Trophoblast cell (in vitro differentiated cells and primary cell): ENCODE data around the gene KCNJ5.

Experiments used
- DNase-seq, 2 donors: peaks; one replicate each; pipeline ENCODE4 v3.0.0-alpha.2; 2016
- H2AFZ ChIP-seq: 2 replicates; pipeline ENCODE4 v1.6.1; 2013; ENCODE audit warnings: low read length, moderate library complexity, mild to moderate bottlenecking; ENCODE audit not compliant: insufficient read depth, poor library complexity
- H2AK5ac ChIP-seq: 2 replicates; pipeline ENCODE4 v1.6.1; 2013; ENCODE audit warnings: mild to moderate bottlenecking, low read length
- H2BK120ac ChIP-seq: 2 replicates; pipeline ENCODE4 v1.6.1; 2013; ENCODE audit warnings: low read length, mild to moderate bottlenecking, moderate library complexity; ENCODE audit not compliant: insufficient read depth, poor library complexity
- H2BK12ac ChIP-seq: 2 replicates; pipeline ENCODE4 v1.6.1; 2013; ENCODE audit warnings: mild to moderate bottlenecking, low read length, moderate library complexity
- H2BK5ac ChIP-seq: 2 replicates; pipeline ENCODE4 v1.6.1; 2013; ENCODE audit warnings: low read length, low read depth, moderate library complexity, mild to moderate bottlenecking; ENCODE audit not compliant: poor library complexity
- H3K14ac ChIP-seq: 2 replicates; pipeline ENCODE4 v1.6.1; 2013; ENCODE audit warnings: mild to moderate bottlenecking, low read length
- H3K18ac ChIP-seq: 2 replicates; pipeline ENCODE4 v1.6.1; 2013; ENCODE audit warnings: mild to moderate bottlenecking, low read length
- H3K23ac ChIP-seq: 2 replicates; pipeline ENCODE4 v1.6.1; 2013; ENCODE audit warnings: low read length
- H3K27ac ChIP-seq: 2 replicates; pipeline ENCODE4 v1.5.1; 2013; ENCODE audit warnings: low read depth, mild to moderate bottlenecking, inconsistent platforms, low read length, moderate library complexity
- H3K27me3 ChIP-seq: 2 replicates; pipeline ENCODE4 v1.6.1; 2013; ENCODE audit warnings: inconsistent platforms, mild to moderate bottlenecking, low read length, moderate library complexity; ENCODE audit not compliant: insufficient read depth
- H3K36me3 ChIP-seq, 2 experiments: 1 replicate in 1 of 2; 2 replicates in 1 of 2; pipeline ENCODE4 v1.6.1; 2013; ENCODE audit warnings: low read length in 2 of 2, mild to moderate bottlenecking in 2 of 2, moderate library complexity in 1 of 2; ENCODE audit not compliant: insufficient read depth in 2 of 2, control insufficient read depth in 1 of 2
- H3K4ac ChIP-seq: 2 replicates; pipeline ENCODE4 v1.6.1; 2013; ENCODE audit warnings: low read depth, mild to moderate bottlenecking, low read length, moderate library complexity
- H3K4me1 ChIP-seq, 2 experiments: 1 replicate in 1 of 2; 2 replicates in 1 of 2; pipeline ENCODE4 v1.6.1; 2013; ENCODE audit warnings: low read length in 2 of 2, mild to moderate bottlenecking in 2 of 2, moderate library complexity in 1 of 2; ENCODE audit not compliant: insufficient read depth in 2 of 2, control insufficient read depth in 1 of 2
- H3K4me2 ChIP-seq: 2 replicates; pipeline ENCODE4 v1.6.1; 2013; ENCODE audit warnings: inconsistent platforms, mild to moderate bottlenecking, low read length, moderate library complexity
- H3K4me3 ChIP-seq: 2 replicates; pipeline ENCODE4 v1.5.1; 2013; ENCODE audit warnings: mild to moderate bottlenecking, low read depth, low read length, inconsistent platforms
- H3K79me1 ChIP-seq: one replicate; pipeline ENCODE4 v1.6.1; 2013; ENCODE audit warnings: low read length
- H3K79me2 ChIP-seq: 2 replicates; pipeline ENCODE4 v1.6.1; 2013; ENCODE audit warnings: low read length, mild to moderate bottlenecking; ENCODE audit not compliant: control insufficient read depth, insufficient read depth, poor library complexity
- H3K9ac ChIP-seq: 2 replicates; pipeline ENCODE4 v1.6.1; 2013; ENCODE audit warnings: mild to moderate bottlenecking, low read length
- H3K9me3 ChIP-seq: 2 replicates; pipeline ENCODE4 v1.6.1; 2013; ENCODE audit warnings: low read depth, mild to moderate bottlenecking, control low read depth, inconsistent platforms, low read length; ENCODE audit not compliant: insufficient read depth
- H4K12ac ChIP-seq: 2 replicates; pipeline ENCODE4 v1.6.1; 2013; ENCODE audit warnings: low read depth, mild to moderate bottlenecking, low read length, moderate library complexity
- H4K8ac ChIP-seq: 2 replicates; pipeline ENCODE4 v1.6.1; 2013; ENCODE audit warnings: low read depth, mild to moderate bottlenecking, low read length, moderate library complexity
- H4K91ac ChIP-seq: one replicate; pipeline ENCODE4 v1.6.1; 2013; ENCODE audit warnings: low read depth, mild to moderate bottlenecking, low read length, moderate library complexity
- WGBS: extraction: QIAGEN DNeasy Blood & Tissue Kit; methylation state at CpG from one replicate; pipeline ENCODE4 v1.1.7; 2013; ENCODE audit warnings: missing lambda C conversion rate; ENCODE audit not compliant: insufficient read length, insufficient coverage; ENCODE audit errors: extremely low coverage; 5-methylcytosine and 5-hydroxymethylcytosine counted together

The KCNJ5 gene

DNA sequence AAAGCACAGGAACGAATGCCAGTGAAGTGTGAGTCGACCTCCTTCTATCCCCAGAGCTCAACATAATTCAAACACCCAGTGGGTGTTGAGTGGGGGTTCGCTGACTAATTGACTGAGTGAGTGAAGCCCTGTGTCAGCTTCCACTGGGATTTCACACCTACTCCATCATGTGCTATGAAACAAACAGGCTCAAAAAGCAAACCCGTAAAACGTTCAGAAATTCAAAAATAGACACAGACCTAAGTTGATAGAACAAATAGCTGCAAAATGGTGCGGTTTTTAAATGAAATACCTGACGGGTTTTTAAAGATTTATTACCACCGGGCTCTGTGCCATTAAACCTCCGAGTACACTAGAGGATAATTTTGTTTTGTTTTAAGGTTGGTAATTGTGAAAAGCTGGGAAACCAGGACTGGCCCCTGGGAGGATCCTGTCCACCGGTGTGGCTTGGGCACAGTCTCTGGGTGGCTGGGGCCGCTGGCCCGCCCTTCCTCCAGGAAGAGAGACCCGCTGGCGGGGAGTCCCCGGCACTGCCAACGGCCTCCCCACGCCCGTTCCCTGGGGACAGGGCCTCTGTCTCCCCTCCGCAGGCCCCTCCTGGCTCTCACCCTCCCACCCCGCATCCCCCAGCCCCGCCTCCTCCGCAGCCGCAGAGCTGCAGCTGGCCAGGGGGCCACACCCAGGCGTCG lies 13.6 kb downstream of the KCNJ5 start:
- no peak overlapping the region for H2BK12ac ChIP-seq
- no peak overlapping the region for H3K4me3 ChIP-seq
- H4K91ac ChIP-seq: no peak overlapping the region
- H2BK5ac ChIP-seq: no peak overlapping the region
- DNase-seq: peak in 1 of 2 donors; percentile 17
- no peak overlapping the region for H3K14ac ChIP-seq
- H3K4me2 ChIP-seq: peak overlapping the region; percentile 54
- no peaks in the 10 kb centered on the region for H3K79me1 ChIP-seq
- no peaks in the 10 kb centered on the region for H3K36me3 ChIP-seq
- no peak overlapping the region for H2AFZ ChIP-seq
- no peak overlapping the region for H2BK120ac ChIP-seq
- no CpG with 5 or more reads among the region's 25 CpGs for WGBS
- H2AK5ac ChIP-seq: no peak overlapping the region
- H3K9ac ChIP-seq: no peak overlapping the region
- no peak overlapping the region for H3K23ac ChIP-seq
- H3K18ac ChIP-seq: no peak overlapping the region
- no peak overlapping the region for H3K4ac ChIP-seq
- H3K27me3 ChIP-seq: peaks cover 51% of the 10 kb centered on the region
- peaks cover 6 to 14% of the 10 kb centered on the region in 2 experiments for H3K4me1 ChIP-seq
- peaks cover 2% of the 10 kb centered on the region for H3K9me3 ChIP-seq
- H4K12ac ChIP-seq: no peak overlapping the region
- no peaks in the 10 kb centered on the region for H3K79me2 ChIP-seq
- no peak overlapping the region for H4K8ac ChIP-seq
- no peak overlapping the region for H3K27ac ChIP-seq

DNA sequence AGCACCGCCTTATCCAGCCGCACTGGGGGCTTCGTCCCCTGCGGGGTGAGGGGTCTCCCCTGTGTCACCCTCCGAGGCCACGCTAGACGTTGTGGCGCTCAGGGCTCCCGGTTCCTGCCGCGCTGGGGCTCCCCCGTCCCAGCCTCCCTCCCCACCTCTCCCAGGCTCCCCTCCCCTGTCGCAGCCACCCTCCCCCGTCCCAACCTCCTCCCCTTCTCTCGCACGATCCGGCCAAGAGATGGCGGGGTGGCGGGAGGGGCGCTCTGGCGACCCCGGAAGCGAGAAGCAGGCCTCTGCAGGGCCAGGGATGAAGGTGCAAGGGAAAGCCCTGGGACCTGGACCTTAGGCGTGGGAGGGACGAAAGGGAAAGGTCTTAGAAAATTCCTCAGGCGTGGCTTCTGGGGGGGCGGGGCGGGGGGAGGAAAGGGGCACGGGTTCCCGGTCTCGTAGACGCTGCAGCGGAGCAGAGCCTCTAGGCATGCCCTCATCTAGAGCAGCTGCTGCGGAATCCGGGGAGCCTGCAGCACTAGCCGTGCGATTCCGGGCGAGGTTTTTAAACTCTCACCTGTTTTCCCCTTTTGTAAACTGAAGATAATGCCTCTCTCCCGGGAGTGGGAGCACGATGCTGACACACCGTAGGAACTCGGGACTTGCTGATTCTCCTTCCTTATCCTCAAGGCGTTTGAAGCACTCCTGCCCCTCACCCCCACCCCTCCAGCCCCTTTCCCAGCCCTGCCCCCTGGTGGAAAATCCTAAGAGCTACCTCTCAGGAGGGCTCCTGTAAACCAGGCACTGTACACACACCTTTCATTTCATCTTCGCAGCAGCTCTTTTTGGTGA lies 14.4 kb downstream of the KCNJ5 start:
- H3K79me2 ChIP-seq: no peaks in the 10 kb centered on the region
- WGBS: no CpG with 5 or more reads among the region's 45 CpGs

DNA sequence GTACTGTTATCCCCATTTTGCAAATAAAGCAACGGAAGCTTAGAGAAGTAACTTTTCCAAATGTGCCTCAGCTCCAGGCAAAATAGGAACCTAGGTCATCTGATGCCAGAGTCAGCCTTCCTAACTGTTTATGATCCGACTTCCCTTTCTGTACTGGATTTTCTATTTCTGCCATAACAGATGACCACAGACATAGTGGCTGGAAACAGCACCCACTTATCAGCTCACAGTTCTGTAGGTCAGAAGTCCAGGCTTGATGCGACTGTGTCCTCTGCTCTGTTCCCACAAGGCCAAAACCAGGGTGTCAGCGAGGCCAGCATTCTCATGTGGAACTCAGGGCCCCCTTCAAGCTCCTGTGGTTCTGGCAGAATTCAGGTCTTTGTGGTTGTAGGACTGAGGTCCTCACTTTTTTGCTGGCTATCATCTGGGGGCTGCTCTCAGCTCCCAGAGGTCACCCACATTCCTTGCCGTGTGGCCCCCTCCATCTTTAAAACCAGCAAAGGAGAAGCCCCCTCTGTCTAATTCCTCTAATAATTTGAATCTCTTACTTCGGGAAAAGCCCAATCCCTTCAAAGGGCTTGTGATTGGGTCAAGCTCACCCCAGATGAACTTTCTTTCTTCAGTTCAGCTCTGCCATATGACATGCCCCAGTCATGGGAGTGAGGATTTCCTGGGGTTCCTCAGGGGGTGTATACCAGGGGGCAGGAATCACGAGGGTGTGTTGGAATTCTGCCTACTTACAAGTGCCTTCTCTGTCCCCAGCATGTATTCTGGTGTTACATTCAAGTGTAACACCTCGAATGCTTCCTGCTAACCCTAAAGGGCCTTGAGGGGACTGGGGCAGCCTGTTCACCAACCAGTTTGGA lies 15.3 kb downstream of the KCNJ5 start:
- Histone ChIP-seq H4K91ac (no peak overlapping the region), H3K4me1 (peaks cover 6 to 14% of the 10 kb centered on the region in 2 experiments), H3K18ac (no peak overlapping the region), H3K4me3 (no peak overlapping the region), H3K79me1 (no peaks in the 10 kb centered on the region), H3K27ac (no peak overlapping the region), H2BK12ac (no peak overlapping the region), H3K9me3 (peaks cover 5% of the 10 kb centered on the region), H3K36me3 (no peaks in the 10 kb centered on the region), H3K23ac (no peak overlapping the region), H3K14ac (no peak overlapping the region), H3K79me2 (no peaks in the 10 kb centered on the region), H2AFZ (no peak overlapping the region), H2AK5ac (no peak overlapping the region), H4K8ac (no peak overlapping the region), H2BK5ac (no peak overlapping the region), H3K4me2 (no peak overlapping the region), H3K4ac (no peak overlapping the region), H3K27me3 (peaks cover 44% of the 10 kb centered on the region), H3K9ac (no peak overlapping the region), H4K12ac (no peak overlapping the region), H2BK120ac (no peak overlapping the region)
- no CpG with 5 or more reads among the region's 8 CpGs for WGBS
- DNase-seq: peak in 1 of 2 donors; percentile 13

More for the DNA sequence above, 14.4 kb downstream of the KCNJ5 start:
- H4K8ac ChIP-seq: no peak overlapping the region
- H3K36me3 ChIP-seq: no peaks in the 10 kb centered on the region
- no peak overlapping the region for H3K27ac ChIP-seq
- H3K27me3 ChIP-seq: peaks cover 49% of the 10 kb centered on the region
- H3K9ac ChIP-seq: no peak overlapping the region
- H3K18ac ChIP-seq: no peak overlapping the region
- H4K91ac ChIP-seq: no peak overlapping the region
- H2BK5ac ChIP-seq: no peak overlapping the region
- DNase-seq: peak; percentile 64 to 70
- H4K12ac ChIP-seq: no peak overlapping the region
- no peak overlapping the region for H3K23ac ChIP-seq
- no peak overlapping the region for H2AFZ ChIP-seq
- no peak overlapping the region for H3K4ac ChIP-seq
- H2BK120ac ChIP-seq: no peak overlapping the region
- peak overlapping the region; percentile 54 for H3K4me2 ChIP-seq
- H3K9me3 ChIP-seq: peaks cover 2% of the 10 kb centered on the region
- H3K4me1 ChIP-seq: peaks cover 6 to 14% of the 10 kb centered on the region in 2 experiments
- no peak overlapping the region for H2AK5ac ChIP-seq
- peak overlapping the region; percentile 38 for H3K4me3 ChIP-seq
- H2BK12ac ChIP-seq: no peak overlapping the region
- H3K14ac ChIP-seq: no peak overlapping the region
- no peaks in the 10 kb centered on the region for H3K79me1 ChIP-seq

DNA sequence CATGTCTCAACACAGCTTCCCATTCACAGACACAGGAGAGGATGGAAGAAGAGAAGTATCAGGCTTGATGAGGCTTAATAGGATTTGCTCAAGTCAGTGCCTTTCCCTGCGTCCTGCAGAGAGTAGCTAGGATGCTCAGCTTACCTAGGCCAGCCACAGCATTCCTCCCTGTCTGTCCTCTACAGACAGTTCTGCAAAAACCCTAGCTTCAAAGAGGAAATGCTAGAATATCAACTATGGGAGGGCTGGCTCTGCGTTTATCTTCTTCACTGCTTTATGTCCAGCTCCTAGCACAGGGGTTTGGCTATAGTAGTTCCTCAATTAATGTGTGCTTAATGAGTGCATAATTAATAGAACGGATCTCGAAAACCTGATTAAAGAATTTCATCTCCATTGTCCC lies 16.4 kb downstream of the KCNJ5 start:
- Histone ChIP-seq H3K23ac (no peak overlapping the region), H3K9me3 (peaks cover 10% of the 10 kb centered on the region), H3K4ac (no peak overlapping the region), H3K4me2 (no peak overlapping the region), H3K36me3 (no peaks in the 10 kb centered on the region), H2AK5ac (no peak overlapping the region), H3K14ac (no peak overlapping the region), H3K27ac (no peak overlapping the region), H4K12ac (no peak overlapping the region), H3K79me2 (no peaks in the 10 kb centered on the region), H2AFZ (no peak overlapping the region), H3K18ac (no peak overlapping the region), H4K8ac (no peak overlapping the region), H3K27me3 (peaks cover 33% of the 10 kb centered on the region), H2BK12ac (no peak overlapping the region), H3K79me1 (no peaks in the 10 kb centered on the region), H3K9ac (peak overlapping the region; percentile 23), H3K4me3 (no peak overlapping the region), H2BK120ac (no peak overlapping the region), H2BK5ac (no peak overlapping the region), H4K91ac (no peak overlapping the region), H3K4me1 (peaks cover 6 to 7% of the 10 kb centered on the region in 2 experiments)
- WGBS: no CpG with 5 or more reads among the region's 4 CpGs
- no peak for DNase-seq
